SHP77 treated with DMSO at 0.1 percent for 48 hours (cell line): Measurements from ENCODE around the gene C12orf56.
"Not testable (repeated sequence)": the region's sequence is repeated elsewhere in the genome, so short reads cannot be mapped to it uniquely, and the experiment has no call there.

ENCODE experiments used
- DNase-seq: peaks from one replicate; lab custom pipeline; 2025; lab: John Stamatoyannopoulos, UW

C12orf56 gene

DNA sequence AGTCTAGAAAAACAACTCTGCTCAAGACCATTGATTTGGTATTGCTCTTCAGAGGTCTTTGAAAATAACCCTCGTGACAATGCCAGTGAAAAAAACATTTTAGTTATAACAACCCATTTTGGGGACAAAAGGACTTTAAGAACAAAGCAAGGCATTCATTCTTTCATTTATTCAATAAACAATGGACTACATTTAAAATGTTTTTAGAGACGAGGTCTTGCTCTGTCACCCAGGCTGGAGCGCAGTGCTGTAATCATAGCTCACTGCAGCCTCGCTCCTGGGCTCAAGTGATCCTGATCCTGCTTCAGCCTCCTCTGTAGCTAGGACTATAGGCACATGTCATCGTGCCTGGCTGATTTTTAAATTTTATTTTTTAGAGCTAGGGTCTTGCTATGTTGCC lies 160.8 kb downstream of the C12orf56 start:
- DNase-seq: no peak

DNA sequence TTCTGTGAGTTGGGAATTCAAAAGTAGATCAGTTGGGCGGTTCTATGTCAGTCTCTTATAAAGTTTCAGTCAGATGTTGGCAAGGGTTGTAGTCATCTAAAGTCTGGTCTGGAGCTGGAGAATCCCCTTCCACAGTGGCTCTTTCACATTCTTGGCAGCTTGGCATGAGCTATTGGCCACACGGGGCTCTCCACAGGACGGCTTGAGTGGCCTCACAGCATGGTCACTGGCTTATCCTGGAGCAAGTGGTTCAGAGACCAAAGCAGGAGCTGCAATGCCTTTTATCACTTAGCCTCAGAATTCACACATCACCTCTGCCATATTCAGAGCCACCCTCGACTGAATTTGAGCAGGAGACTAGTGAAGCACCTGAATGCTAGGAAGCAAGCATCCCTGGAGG lies 161.3 kb downstream of the C12orf56 start:
- no peak for DNase-seq

DNA sequence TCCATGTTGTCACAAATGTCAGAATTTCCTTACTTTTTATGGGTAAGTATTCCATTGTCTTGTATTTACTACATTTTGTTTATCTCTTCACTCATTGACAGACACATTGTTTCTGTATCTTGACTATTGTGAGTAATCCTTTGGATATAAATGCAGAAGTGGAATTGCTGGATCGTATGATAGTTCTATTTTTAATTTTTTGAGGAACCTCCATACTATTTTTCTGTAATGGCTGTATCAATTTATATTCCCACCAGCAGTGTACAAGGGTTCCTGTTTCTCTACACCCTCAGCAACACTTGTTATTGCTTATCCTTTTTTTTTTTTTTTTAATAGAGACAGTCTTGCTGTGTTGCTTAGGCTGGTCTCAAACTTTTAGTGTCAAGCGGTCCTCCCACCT lies 164.9 kb downstream of the C12orf56 start:
- no peak for DNase-seq

DNA sequence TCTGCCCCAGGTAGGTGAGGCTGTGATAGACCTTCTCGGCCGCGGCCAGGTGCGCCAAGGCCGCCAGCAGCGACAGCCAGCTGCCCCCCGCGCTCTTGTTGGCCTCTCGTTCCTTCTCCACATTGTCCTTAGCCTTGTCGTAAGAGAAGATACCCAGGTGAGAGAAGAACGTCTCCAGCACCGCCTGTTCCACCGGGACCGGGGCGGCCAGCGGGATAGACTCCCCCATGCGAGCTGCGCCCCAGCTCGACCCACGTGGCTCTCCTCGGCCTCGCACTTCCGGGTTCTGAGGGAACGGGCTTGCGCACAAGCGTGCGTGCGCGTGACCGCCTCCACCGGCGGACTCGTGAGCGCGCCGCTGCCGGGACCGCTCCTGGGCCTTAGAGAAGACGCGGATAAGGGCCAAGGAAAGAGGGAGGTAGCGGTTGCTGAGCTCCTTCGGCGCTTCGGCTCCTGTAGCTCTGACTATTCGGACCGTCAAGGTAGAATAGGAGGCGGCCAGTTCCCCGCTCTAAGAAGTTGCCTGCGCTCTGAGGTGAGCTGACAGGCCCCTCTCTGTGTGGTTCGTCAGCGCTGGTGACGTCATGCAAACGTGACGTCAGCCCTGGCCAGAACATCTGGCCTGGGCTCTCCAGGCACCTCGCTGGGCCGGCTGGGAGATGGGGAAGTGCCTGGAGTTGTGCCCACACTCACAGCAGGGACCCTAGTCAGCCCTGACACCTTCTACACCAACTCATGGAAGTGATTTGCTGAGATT lies 168.4 kb downstream of the C12orf56 start, which contains the start of gene KICS2:
KICS2 (minus strand) TSS at position 288 of the 757 bp plus-strand sequence; CDS start at position 229, 59 bp downstream.
- DNase-seq: peak; percentile 96

DNA sequence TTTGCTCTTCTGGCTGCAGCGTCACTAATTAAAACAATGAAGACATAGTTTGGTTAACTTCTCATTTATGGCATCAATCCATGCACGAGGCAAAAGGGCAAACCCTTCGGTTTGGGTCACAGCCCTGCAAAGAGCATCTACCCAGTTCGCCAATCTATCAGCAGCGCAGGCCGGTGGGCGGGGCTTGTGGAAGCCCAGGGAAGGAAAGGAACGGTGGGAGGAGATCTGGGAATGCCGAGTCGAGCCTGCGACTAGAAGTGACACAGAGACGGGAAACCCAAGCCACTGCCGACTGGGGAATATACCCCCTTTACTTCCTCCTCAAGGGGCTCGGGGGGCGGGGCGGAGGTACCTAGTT lies 168.9 kb downstream of the C12orf56 start:
- DNase-seq: peak; percentile 80

DNA sequence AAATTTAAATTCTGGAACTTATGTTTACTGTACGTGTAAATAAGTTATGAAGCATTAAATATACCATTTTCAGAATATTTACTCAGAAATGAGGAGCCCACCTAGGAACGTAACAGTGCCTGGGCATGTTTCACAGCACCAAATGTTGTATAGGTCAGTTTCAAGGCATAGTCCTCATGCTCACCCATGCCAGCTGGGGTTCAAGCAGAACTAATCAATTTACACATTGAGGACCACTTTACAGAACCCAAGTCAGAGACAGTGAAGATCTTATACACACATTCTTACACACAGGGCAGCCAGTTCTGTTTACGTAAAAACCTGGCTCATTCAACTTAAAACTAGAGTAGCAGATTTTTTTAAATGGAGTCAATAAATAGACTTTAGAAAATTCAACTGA lies 170.5 kb downstream of the C12orf56 start:
- DNase-seq: no peak

DNA sequence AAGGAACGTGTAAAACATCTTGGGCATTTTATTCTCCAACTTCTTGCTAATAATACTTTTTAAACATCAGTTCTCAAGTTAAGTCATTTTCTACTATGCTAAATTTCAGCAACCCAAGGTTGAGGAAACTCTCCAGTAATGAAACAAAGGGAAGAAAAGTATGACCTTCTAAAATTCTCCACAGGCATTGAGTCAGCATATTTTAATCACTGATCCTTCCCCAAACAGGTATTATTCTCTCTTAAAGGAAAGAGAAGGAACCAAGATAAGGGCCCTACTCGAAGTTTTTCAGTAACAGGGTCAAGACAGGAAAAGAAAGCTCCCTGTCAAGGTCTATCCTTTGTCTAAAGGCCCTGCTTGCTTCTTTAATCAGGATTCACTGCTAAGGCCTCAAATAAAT lies 171.4 kb downstream of the C12orf56 start:
- DNase-seq: no peak

DNA sequence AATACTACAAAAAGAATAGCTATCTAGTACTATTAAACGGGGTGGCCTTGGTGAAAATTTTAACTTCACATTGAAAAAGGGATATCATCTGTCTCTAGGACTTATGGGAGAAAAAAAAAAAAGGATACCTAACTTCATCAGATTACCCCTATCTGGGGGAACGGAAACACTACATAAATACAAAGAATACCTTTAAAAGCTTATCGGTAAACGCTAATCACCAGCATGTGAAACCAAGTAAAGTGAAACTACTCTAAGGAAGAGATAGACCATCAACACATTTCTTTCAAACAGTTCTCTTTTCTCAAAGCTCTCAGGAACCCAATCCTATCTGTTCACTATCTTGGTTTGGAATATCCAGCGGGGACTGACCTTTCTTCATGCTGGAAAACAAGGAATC lies 172.0 kb downstream of the C12orf56 start:
- no peak for DNase-seq

DNA sequence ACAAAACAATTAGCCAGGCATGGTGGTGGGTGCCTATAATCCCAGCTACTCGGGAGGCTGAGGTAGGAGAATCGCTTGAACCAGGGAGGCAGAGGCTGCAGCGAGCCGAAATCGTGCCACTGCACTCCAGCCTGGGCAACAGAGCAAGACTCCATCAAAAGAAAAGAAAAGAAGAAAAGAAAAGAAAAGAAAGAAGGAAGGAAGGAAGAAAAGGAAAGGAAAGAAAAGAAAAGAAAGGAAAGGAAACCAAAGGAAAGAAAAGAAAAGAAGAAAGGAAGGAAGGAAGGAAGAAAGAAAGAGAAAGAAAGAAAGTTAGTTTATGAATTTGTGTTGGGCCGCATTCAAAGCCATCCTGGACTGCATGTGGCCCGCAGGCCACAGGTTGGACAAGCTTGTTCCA lies 172.9 kb downstream of the C12orf56 start:
- DNase-seq: not testable (repeated sequence)

DNA sequence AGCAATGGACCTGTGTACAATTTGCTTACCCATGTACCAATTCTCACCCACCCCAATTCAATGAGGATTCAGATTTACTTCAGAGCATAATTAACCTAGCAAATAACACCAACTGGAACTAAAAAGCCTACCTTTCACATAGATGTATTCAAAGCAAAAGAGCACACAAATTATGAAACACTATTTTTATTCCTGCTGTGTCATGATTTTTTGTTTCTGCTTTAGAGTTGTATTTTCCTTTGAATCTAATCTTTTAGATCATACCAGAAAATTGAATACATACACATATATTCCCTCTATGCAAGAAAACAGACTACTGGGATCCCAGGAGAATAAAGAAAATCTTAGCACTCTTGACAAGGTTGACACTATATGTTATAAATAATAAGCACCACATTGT lies 174.3 kb downstream of the C12orf56 start:
- no peak for DNase-seq
